Gastroesophageal sphincter (tissue), 4 donors: Measurements from ENCODE around the gene PLAGL1. TPM values are rescaled to one million over a fixed set of nuclear protein-coding genes. Genes with fewer than 3 reads are reported as not detected.
"Not testable (repeated sequence)": the region's sequence is repeated elsewhere in the genome, so short reads cannot be mapped to it uniquely, and the experiment has no call there.

Source experiments
- ATAC-seq: fragments of 150-250 bp; one replicate; pipeline ENCODE4 v1.9.1; 2016; ENCODE audit warnings: mild to moderate bottlenecking, moderate library complexity
- H3K27ac ChIP-seq, 4 donors: fragments of 200-600 bp; sonication (generic) in 3 of 4; 1 replicate in 3 of 4; 2 replicates in 1 of 4; pipeline ENCODE4 v1.5.1; 2016 to 2019
- H3K27me3 ChIP-seq: fragments of 200-600 bp; sonication (generic); one replicate; pipeline ENCODE4 v1.5.1; 2019
- H3K36me3 ChIP-seq, 2 donors: fragments of 200-600 bp; sonication (generic); one replicate each; pipeline ENCODE4 v1.5.1; 2019; ENCODE audit warnings: control low read depth in 1 of 2
- H3K4me1 ChIP-seq, 3 donors: fragments of 200-600 bp; sonication (generic); 1 replicate in 2 of 3; 2 replicates in 1 of 3; pipeline ENCODE4 v1.5.1; 2016 to 2019; ENCODE audit warnings: control low read depth in 2 of 3
- H3K4me3 ChIP-seq, 2 donors: fragments of 200-600 bp; sonication (generic); one replicate each; pipeline ENCODE4 v1.5.1; 2019; ENCODE audit warnings: mild to moderate bottlenecking in 1 of 2, moderate library complexity in 1 of 2
- H3K9me3 ChIP-seq, 3 donors: fragments of 200-600 bp; sonication (generic); one replicate each; pipeline ENCODE4 v1.5.1; 2017 to 2019; ENCODE audit warnings: control low read depth in 2 of 3
- EP300 ChIP-seq: sonication (generic); formaldehyde crosslinking; IDR thresholded peaks from one replicate; pipeline ENCODE4 v1.6.1; 2017; ENCODE audit warnings: antibody characterized with exemption, mild to moderate bottlenecking
- POLR2A ChIP-seq, 2 donors: fragments of 450-650 bp; IDR thresholded peaks; one replicate each; pipeline ENCODE4 v1.6.1; 2017; ENCODE audit warnings: antibody characterized with exemption in 2 of 2, mild to moderate bottlenecking in 2 of 2, moderate library complexity in 1 of 2
- POLR2AphosphoS5 ChIP-seq: sonication (generic); formaldehyde crosslinking; IDR thresholded peaks from one replicate; pipeline ENCODE4 v1.6.1; 2017; ENCODE audit warnings: antibody characterized with exemption
- WGBS, 2 donors: methylation state at CpG; one replicate each; pipeline ENCODE4 v1.1.5; 2018; ENCODE audit warnings: low coverage in 1 of 2; 5-methylcytosine and 5-hydroxymethylcytosine counted together
- total RNA-seq, 4 donors: library from RNA; depleted of rRNA; stranded (reverse); fragments of >200 nt; gene quantifications; one replicate each; pipeline ENCODE4 v1.1.0, GENCODE V29; 2016
- TF ChIP-seq, protein P1 (sequence below), 4 experiments: fragments of 200-600 bp in 2 of 4; fragments of 450-650 bp in 2 of 4; sonication (generic) in 1 of 4; IDR thresholded peaks; one replicate each; pipeline ENCODE4 v1.5.1; 2017 to 2019; ENCODE audit warnings: antibody characterized with exemption in 4 of 4, mild to moderate bottlenecking in 2 of 4, moderate library complexity in 2 of 4

PLAGL1 gene
- total RNA-seq, 4 donors from 2014 or later = 13.2 to 26.3 (median 17.5) TPM

GRCh38 chr6:143929975-143930374 is 78.1 kb downstream of the PLAGL1 start:
- no peaks in the 10 kb centered on the region for H3K36me3 ChIP-seq
- H3K9me3 ChIP-seq = peaks cover 0 to 12% (median 0%) of the 10 kb centered on the region in 3 donors
- no peaks in the 10 kb centered on the region for H3K4me1 ChIP-seq
- H3K27me3 ChIP-seq = no peaks in the 10 kb centered on the region
- no peak overlapping the region for H3K27ac ChIP-seq
- H3K4me3 ChIP-seq = no peak overlapping the region
- no peak for ATAC-seq
- TF ChIP-seq, protein P1, sequence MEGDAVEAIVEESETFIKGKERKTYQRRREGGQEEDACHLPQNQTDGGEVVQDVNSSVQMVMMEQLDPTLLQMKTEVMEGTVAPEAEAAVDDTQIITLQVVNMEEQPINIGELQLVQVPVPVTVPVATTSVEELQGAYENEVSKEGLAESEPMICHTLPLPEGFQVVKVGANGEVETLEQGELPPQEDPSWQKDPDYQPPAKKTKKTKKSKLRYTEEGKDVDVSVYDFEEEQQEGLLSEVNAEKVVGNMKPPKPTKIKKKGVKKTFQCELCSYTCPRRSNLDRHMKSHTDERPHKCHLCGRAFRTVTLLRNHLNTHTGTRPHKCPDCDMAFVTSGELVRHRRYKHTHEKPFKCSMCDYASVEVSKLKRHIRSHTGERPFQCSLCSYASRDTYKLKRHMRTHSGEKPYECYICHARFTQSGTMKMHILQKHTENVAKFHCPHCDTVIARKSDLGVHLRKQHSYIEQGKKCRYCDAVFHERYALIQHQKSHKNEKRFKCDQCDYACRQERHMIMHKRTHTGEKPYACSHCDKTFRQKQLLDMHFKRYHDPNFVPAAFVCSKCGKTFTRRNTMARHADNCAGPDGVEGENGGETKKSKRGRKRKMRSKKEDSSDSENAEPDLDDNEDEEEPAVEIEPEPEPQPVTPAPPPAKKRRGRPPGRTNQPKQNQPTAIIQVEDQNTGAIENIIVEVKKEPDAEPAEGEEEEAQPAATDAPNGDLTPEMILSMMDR (IDR thresholded peaks at IDR 0.05) = no peak
- TF ChIP-seq POLR2AphosphoS5 (no peak), POLR2A (IDR thresholded peaks at IDR 0.05) (no peak), EP300 (no peak)

- Histone ChIP-seq H3K27ac (no peak overlapping the region), H3K9me3 (peaks cover 0 to 18% (median 0%) of the 10 kb centered on the region in 3 donors), H3K4me3 (no peak overlapping the region), H3K4me1 (no peaks in the 10 kb centered on the region), H3K27me3 (no peaks in the 10 kb centered on the region), H3K36me3 (no peaks in the 10 kb centered on the region)
- TF ChIP-seq EP300 = no peak
- no peak for TF ChIP-seq POLR2AphosphoS5
- TF ChIP-seq, protein P1 (IDR thresholded peaks at IDR 0.05) = no peak
- no peak for TF ChIP-seq POLR2A (IDR thresholded peaks at IDR 0.05)
- ATAC-seq = no peak
- WGBS, 2 donors = 86 to 100% methylated on average over 1 of the region's 1 CpG
Measured at GRCh38 chr6:143928853-143929252, 79.2 kb downstream of the PLAGL1 start.

DNA sequence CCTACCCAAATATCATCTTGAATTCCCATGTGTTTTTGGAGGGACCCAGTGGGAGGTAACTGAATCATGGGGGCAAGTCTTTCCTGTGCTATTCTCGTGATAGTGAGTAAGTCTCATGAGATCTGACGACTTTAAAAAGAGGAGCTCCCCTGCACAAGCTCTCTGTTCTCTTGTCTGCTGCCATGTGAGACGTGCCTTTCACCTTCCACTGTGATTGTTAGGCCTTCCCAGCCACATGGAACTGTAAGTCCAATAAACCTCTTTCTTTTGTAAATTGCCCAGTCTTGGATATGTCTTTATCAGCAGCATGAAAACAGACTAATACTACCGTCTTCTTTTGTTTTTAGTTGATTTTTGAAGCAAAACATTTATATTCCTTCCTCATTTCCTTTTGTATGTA is 91.0 kb downstream of the PLAGL1 start:
- ATAC-seq, H3K27ac ChIP-seq, H3K4me1 ChIP-seq, H3K27me3 ChIP-seq, H3K4me3 ChIP-seq, H3K36me3 ChIP-seq: not testable (repeated sequence)
- 65 to 89% methylated on average over 4 of the region's 4 CpGs for WGBS, 2 donors
- peaks cover 0 to 17% (median 0%) of the 10 kb centered on the region in 3 donors for H3K9me3 ChIP-seq

DNA sequence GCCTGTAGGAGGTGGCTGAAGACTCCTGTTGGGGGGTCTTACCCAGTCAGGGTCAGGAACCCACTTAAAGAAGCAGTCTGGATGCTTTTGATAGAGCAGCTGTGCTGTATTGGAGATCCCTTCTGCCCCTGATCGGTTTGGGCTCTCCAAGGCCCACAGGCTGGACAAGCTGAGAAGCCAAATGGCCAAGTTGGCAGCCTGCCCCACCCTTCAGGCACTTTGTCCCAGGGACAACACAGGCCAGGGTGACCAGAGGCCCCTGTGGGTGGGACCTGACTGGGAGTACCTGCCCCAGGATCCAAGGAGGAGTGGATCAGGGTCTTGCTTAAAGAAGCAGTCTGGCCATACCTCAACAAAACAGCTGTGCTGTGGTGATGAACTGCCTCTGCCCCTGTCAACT is 95.4 kb downstream of the PLAGL1 start:
- H3K9me3 ChIP-seq = peaks cover 0 to 28% (median 0%) of the 10 kb centered on the region in 3 donors
- no CpG with 5 or more reads among the region's 1 CpG for WGBS, 2 donors
- no peaks in the 10 kb centered on the region for H3K27me3 ChIP-seq
- TF ChIP-seq EP300 = no peak
- TF ChIP-seq POLR2A (IDR thresholded peaks at IDR 0.05) = no peak
- TF ChIP-seq POLR2AphosphoS5 = no peak
- TF ChIP-seq, protein P1 (IDR thresholded peaks at IDR 0.05) = no peak
- H3K4me1 ChIP-seq = no peaks in the 10 kb centered on the region
- H3K4me3 ChIP-seq = no peak overlapping the region
- no peaks in the 10 kb centered on the region for H3K36me3 ChIP-seq
- H3K27ac ChIP-seq = no peak overlapping the region
- no peak for ATAC-seq

GRCh38 chr6:143911028-143911427 is 97.0 kb downstream of the PLAGL1 start:
- Histone ChIP-seq H3K9me3 (peaks cover 0 to 27% (median 0%) of the 10 kb centered on the region in 3 donors), H3K4me1 (no peaks in the 10 kb centered on the region), H3K36me3 (no peaks in the 10 kb centered on the region), H3K4me3 (no peak overlapping the region), H3K27me3 (no peaks in the 10 kb centered on the region), H3K27ac (no peak overlapping the region)
- ATAC-seq = no peak
- TF ChIP-seq POLR2A (IDR thresholded peaks at IDR 0.05) = no peak
- TF ChIP-seq EP300 = no peak
- TF ChIP-seq, protein P1 (IDR thresholded peaks at IDR 0.05) = no peak
- no peak for TF ChIP-seq POLR2AphosphoS5
- 100% methylated on average over 1 of the region's 1 CpG for WGBS, 2 donors
